Chondrocyte (in vitro differentiated cells): ENCODE results near the gene VPS9D1. TPM values are rescaled to one million over a fixed set of nuclear protein-coding genes. Genes with fewer than 3 reads are reported as not detected.

Experiments used
- DNase-seq: peaks from one replicate; pipeline ENCODE4 v3.0.0; 2021; ENCODE audit warnings: mixed read lengths, low spot score
- H3K27ac Mint-ChIP-seq: one replicate; pipeline ENCODE4 v1.8.0; 2021; ENCODE audit warnings: mild to moderate bottlenecking, moderate library complexity, mixed read lengths; ENCODE audit not compliant: unreplicated experiment
- H3K27me3 Mint-ChIP-seq: 2 replicates; pipeline ENCODE4 v1.8.0; 2021; ENCODE audit warnings: low read depth, mixed read lengths
- H3K36me3 Mint-ChIP-seq: 2 replicates; pipeline ENCODE4 v1.8.0; 2021; ENCODE audit warnings: low read depth, mixed read lengths
- H3K4me1 Mint-ChIP-seq: 2 replicates; pipeline ENCODE4 v1.8.0; 2021; ENCODE audit warnings: low read depth, mild to moderate bottlenecking, mixed read lengths
- H3K4me3 Mint-ChIP-seq: one replicate; pipeline ENCODE4 v1.8.0; 2021; ENCODE audit warnings: mild to moderate bottlenecking, moderate library complexity, mixed read lengths; ENCODE audit not compliant: unreplicated experiment
- H3K9me3 Mint-ChIP-seq: 2 replicates; pipeline ENCODE4 v1.8.0; 2021; ENCODE audit warnings: low read depth, mixed read lengths
- CTCF ChIP-seq: fragments of 200-600 bp; sonication (generic); IDR thresholded peaks from 2 replicates; pipeline ENCODE4 v1.5.0; 2021; ENCODE audit warnings: antibody characterized with exemption, mild to moderate bottlenecking, moderate library complexity
- total RNA-seq: library from RNA; stranded (reverse); gene quantifications from 3 replicates; pipeline ENCODE4 v1.2.1, GENCODE V29; 2021

VPS9D1 gene
- total RNA-seq, 1 donor from 2014 or later = 20.4 TPM

GRCh38 chr16:89738072-89738377 is 17.3 kb upstream of the VPS9D1 start:
- DNase-seq = no peak
- no peaks in the 10 kb centered on the region for H3K9me3 Mint-ChIP-seq
- H3K27me3 Mint-ChIP-seq = no peaks in the 10 kb centered on the region
- H3K4me3 Mint-ChIP-seq = no peak overlapping the region
- no peak for TF ChIP-seq CTCF
- H3K36me3 Mint-ChIP-seq = peaks cover 29% of the 10 kb centered on the region
- H3K27ac Mint-ChIP-seq = no peak overlapping the region
- peaks cover 3% of the 10 kb centered on the region for H3K4me1 Mint-ChIP-seq

GRCh38 chr16:89737341-89738071 is 16.8 kb upstream of the VPS9D1 start:
- no peaks in the 10 kb centered on the region for H3K27me3 Mint-ChIP-seq
- H3K27ac Mint-ChIP-seq = no peak overlapping the region
- H3K4me1 Mint-ChIP-seq = no peaks in the 10 kb centered on the region
- DNase-seq = no peak
- H3K36me3 Mint-ChIP-seq = peaks cover 31% of the 10 kb centered on the region
- no peak for TF ChIP-seq CTCF
- H3K9me3 Mint-ChIP-seq = no peaks in the 10 kb centered on the region
- no peak overlapping the region for H3K4me3 Mint-ChIP-seq

GRCh38 chr16:89736554-89736953 is 15.9 kb upstream of the VPS9D1 start:
- no peaks in the 10 kb centered on the region for H3K9me3 Mint-ChIP-seq
- no peaks in the 10 kb centered on the region for H3K4me1 Mint-ChIP-seq
- no peak overlapping the region for H3K4me3 Mint-ChIP-seq
- no peak for DNase-seq
- no peak for TF ChIP-seq CTCF
- no peaks in the 10 kb centered on the region for H3K27me3 Mint-ChIP-seq
- no peak overlapping the region for H3K27ac Mint-ChIP-seq
- peaks cover 33% of the 10 kb centered on the region for H3K36me3 Mint-ChIP-seq

GRCh38 chr16:89733792-89734191 is 13.1 kb upstream of the VPS9D1 start:
- DNase-seq = no peak
- Mint-ChIP-seq H3K4me3 (no peak overlapping the region), H3K36me3 (peaks cover 32% of the 10 kb centered on the region), H3K9me3 (no peaks in the 10 kb centered on the region), H3K27me3 (no peaks in the 10 kb centered on the region), H3K4me1 (peaks cover 3% of the 10 kb centered on the region), H3K27ac (no peak overlapping the region)
- TF ChIP-seq CTCF = no peak

GRCh38 chr16:89733322-89733721 is 12.6 kb upstream of the VPS9D1 start:
- TF ChIP-seq CTCF = no peak
- peaks cover 31% of the 10 kb centered on the region for H3K36me3 Mint-ChIP-seq
- H3K27ac Mint-ChIP-seq = no peak overlapping the region
- H3K4me3 Mint-ChIP-seq = no peak overlapping the region
- no peaks in the 10 kb centered on the region for H3K27me3 Mint-ChIP-seq
- DNase-seq = no peak
- H3K4me1 Mint-ChIP-seq = peaks cover 3% of the 10 kb centered on the region
- H3K9me3 Mint-ChIP-seq = no peaks in the 10 kb centered on the region
